HG03432 (cell line): ENCODE measurements around the gene SH3RF2.

Source experiments
- ATAC-seq: cut with Tn5 transposase; IDR thresholded peaks from one replicate; pipeline ENCODE4 v1.9.1; 2021; ENCODE audit warnings: mild to moderate bottlenecking, moderate library complexity; ENCODE audit not compliant: unreplicated experiment

The SH3RF2 gene

GRCh38 chr5:145921211-145921610 is 15.2 kb upstream of the SH3RF2 start:
- ATAC-seq, result no peak

- ATAC-seq, result no peak
Observed at GRCh38 chr5:145922059-145922458, 14.3 kb upstream of the SH3RF2 start.

GRCh38 chr5:145923405-145923804 is 13.0 kb upstream of the SH3RF2 start:
- ATAC-seq, result no peak

GRCh38 chr5:145924849-145925248 is 11.5 kb upstream of the SH3RF2 start:
- ATAC-seq, result no peak

GRCh38 chr5:145925353-145925752 is 11.0 kb upstream of the SH3RF2 start:
- no peak for ATAC-seq

GRCh38 chr5:145925803-145926202 is 10.6 kb upstream of the SH3RF2 start:
- no peak for ATAC-seq

GRCh38 chr5:145931718-145932117 is 4.7 kb upstream of the SH3RF2 start:
- no peak for ATAC-seq

GRCh38 chr5:145934276-145934675 is 2.1 kb upstream of the SH3RF2 start:
- no peak for ATAC-seq

- ATAC-seq, result peak; percentile 53
Observed at GRCh38 chr5:145937432-145938250, 1.3 kb downstream of the SH3RF2 start.

GRCh38 chr5:145938776-145939539 is 2.6 kb downstream of the SH3RF2 start:
- ATAC-seq, result no peak

- ATAC-seq, result no peak
Observed at GRCh38 chr5:145939540-145940065, 3.2 kb downstream of the SH3RF2 start.

GRCh38 chr5:145941096-145941447 is 4.7 kb downstream of the SH3RF2 start:
- ATAC-seq, result no peak

GRCh38 chr5:145941448-145942130 is 5.2 kb downstream of the SH3RF2 start:
- ATAC-seq, result no peak

GRCh38 chr5:145942201-145942600 is 5.8 kb downstream of the SH3RF2 start:
- ATAC-seq, result no peak

- ATAC-seq, result no peak
Observed at GRCh38 chr5:145942749-145943148, 6.4 kb downstream of the SH3RF2 start.

- ATAC-seq, result no peak
Observed at GRCh38 chr5:145943674-145944121, 7.3 kb downstream of the SH3RF2 start.

GRCh38 chr5:145944328-145944727 is 8.0 kb downstream of the SH3RF2 start:
- no peak for ATAC-seq

- no peak for ATAC-seq
Observed at GRCh38 chr5:145945620-145946111, 9.3 kb downstream of the SH3RF2 start.

- ATAC-seq, result peak; percentile 97
Observed at GRCh38 chr5:145946112-145946861, 9.9 kb downstream of the SH3RF2 start.

GRCh38 chr5:145947581-145947980 is 11.2 kb downstream of the SH3RF2 start:
- ATAC-seq, result no peak
